Mucosa of stomach (tissue), 1 donor: Measurements from ENCODE around the gene HELZ2.

ENCODE experiments used
- H3K27me3 ChIP-seq: one replicate; pipeline ENCODE4 v1.7.0; 2013; ENCODE audit warnings: mild to moderate bottlenecking, low read length; ENCODE audit not compliant: control insufficient read depth, insufficient read depth
- H3K36me3 ChIP-seq: one replicate; pipeline ENCODE4 v1.7.0; 2013; ENCODE audit warnings: low read length; ENCODE audit not compliant: control insufficient read depth, insufficient read depth
- H3K4me1 ChIP-seq: one replicate; pipeline ENCODE4 v1.7.0; 2013; ENCODE audit warnings: mild to moderate bottlenecking, low read length; ENCODE audit not compliant: control insufficient read depth, insufficient read depth
- H3K4me3 ChIP-seq: one replicate; pipeline ENCODE4 v1.7.0; 2013; ENCODE audit warnings: low read length
- H3K9ac ChIP-seq: one replicate; pipeline ENCODE4 v1.7.0; 2013; ENCODE audit warnings: mild to moderate bottlenecking, low read length, moderate library complexity
- H3K9me3 ChIP-seq: one replicate; pipeline ENCODE4 v1.7.0; 2013; ENCODE audit warnings: mild to moderate bottlenecking, low read length, moderate library complexity; ENCODE audit not compliant: control insufficient read depth
- donor health status: Pancreatic carcinoma.

HELZ2 gene

DNA sequence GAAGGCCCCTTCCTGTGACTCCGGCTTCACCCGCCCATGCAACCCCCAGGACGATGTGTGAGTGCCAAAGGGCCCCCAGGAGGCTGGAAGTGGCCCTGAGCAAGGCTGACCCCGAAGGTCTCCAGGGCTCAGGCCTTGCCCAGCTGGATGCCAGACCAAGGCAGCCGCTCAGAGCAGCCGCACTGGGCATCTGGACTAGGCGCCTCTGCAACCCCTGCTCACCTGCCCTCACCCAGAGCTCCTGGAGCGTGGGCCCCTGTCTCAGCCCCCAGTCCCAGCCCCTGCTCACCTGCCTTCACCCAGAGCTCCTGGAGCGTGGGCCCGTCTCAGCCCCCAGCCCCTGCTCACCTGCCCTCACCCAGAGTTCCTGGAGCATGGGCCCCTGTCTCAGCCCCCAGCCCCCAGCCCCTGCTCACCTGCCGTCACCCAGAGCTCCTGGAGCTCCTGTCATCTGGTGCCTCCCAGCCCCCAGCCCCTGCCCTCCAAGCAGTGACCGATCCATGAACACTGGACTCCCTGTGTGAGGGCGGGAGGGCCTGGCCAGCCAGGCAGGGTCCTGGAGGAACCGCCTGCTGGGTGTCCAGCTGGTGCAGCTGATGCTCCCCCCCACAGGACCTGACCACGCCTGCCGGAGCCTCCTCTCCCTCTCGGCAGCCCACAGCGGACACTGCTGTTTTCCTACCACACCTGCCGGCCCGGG is 27.6 kb downstream of the HELZ2 start:
- no peak overlapping the region for H3K4me3 ChIP-seq
- H3K4me1 ChIP-seq = peaks cover 22% of the 10 kb centered on the region
- no peaks in the 10 kb centered on the region for H3K36me3 ChIP-seq
- H3K9me3 ChIP-seq = no peaks in the 10 kb centered on the region
- no peak overlapping the region for H3K9ac ChIP-seq
- peaks cover 42% of the 10 kb centered on the region for H3K27me3 ChIP-seq

DNA sequence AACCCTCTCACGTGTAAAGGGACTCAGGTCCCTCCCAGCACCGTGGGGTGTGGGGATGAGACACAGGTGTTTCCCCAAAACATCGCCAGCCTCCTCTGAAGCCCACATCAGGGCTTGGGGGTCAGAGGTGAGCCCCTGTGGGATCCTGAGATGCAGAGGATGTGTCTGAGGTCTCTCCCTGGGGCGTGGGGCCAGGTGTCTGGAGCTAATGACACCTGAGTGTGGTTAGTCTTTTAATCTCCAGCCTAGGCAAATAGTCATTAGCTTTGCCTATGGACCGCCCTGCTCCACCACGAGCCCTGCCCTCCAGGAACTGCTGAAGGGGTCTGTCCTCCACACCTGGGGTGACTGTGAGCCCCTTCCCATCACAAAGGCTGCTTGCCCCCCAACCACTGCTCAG is 28.2 kb downstream of the HELZ2 start:
- Histone ChIP-seq H3K36me3 (no peaks in the 10 kb centered on the region), H3K4me3 (no peak overlapping the region), H3K9ac (no peak overlapping the region), H3K9me3 (no peaks in the 10 kb centered on the region), H3K4me1 (peaks cover 22% of the 10 kb centered on the region), H3K27me3 (peaks cover 38% of the 10 kb centered on the region)

DNA sequence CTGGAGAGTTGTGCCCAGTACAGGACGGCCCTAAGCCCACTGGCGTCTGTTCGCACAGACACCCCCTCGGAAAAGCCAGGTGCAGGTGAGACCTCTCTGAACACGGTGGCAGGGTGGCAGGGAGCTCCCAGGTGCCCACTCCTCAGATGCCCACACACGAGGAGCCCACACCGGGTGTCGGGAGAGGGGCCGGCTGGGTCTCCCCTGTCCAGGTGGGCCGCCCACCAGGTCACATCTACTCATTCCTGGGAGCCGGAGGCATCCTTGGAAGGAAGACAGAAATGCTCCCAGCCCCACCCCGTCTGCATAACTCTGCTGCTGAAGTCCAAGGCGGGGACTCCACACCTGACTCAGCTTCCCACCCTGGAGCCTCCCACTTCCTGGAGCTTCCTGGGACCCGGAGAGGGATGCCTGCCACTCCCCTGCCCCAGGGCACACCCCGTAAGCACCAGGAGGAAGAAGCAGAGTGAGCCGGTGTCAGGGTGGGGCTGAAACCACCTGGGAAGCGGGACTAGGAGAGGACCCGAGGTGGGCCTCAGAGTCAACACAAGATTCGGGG is 29.0 kb downstream of the HELZ2 start:
- H3K9ac ChIP-seq = no peak overlapping the region
- no peaks in the 10 kb centered on the region for H3K36me3 ChIP-seq
- H3K27me3 ChIP-seq = peaks cover 37% of the 10 kb centered on the region
- peaks cover 22% of the 10 kb centered on the region for H3K4me1 ChIP-seq
- no peak overlapping the region for H3K4me3 ChIP-seq
- no peaks in the 10 kb centered on the region for H3K9me3 ChIP-seq

DNA sequence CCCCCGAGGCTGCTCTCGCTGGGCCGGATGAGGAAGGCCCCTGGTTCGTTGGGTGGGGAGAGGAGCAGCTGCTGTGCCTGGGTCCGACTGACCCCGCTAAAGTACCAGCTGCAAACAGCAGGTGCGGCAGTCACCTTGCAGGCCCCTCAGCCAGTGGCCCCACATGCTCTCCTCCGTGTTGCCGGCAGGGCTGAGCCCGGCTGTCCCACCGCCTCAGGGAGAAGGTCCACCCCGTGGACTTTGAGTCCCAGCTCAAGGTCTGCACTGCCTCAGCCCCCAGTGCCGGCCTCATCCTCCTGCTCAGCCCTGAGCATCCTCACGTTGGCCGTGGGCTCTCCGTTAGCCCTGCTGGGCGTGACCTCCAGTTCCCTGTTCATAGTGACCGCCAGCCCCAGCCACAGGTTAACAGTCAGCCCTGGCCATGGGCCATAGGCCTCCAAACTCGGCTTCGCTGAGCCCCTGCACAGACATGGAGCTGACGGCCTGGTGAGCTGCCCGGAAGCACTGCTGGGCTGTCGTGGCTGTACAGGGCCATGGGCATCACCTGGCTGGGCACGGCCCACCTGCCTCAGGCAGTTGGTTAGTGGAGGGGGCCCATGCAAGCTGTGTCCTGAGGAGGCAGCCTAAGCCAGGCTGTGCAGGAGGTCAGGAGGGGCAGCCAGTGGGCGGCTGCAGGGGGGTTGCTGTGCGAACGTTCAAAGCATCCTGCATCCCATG is 29.6 kb downstream of the HELZ2 start:
- no peaks in the 10 kb centered on the region for H3K9me3 ChIP-seq
- peaks cover 35% of the 10 kb centered on the region for H3K27me3 ChIP-seq
- no peaks in the 10 kb centered on the region for H3K36me3 ChIP-seq
- peaks cover 23% of the 10 kb centered on the region for H3K4me1 ChIP-seq
- H3K9ac ChIP-seq = no peak overlapping the region
- no peak overlapping the region for H3K4me3 ChIP-seq

DNA sequence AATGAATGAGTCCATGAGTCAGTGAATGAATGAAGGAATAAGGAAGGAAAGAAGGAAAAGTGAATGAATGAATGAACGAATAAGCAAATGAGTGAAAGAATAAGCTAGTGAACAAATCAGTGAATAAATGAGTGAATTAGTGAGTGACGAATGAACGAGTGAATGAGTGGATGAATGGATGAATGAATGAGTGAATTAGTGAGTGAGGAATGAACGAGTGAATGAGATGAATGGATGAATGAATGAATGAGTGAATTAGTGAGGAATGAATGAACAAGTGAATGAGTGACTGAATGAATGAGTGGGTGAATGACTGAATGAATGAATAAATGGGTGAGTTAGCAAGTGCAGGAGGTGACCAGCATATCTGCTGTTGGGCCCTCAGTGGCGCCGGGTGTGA is 30.3 kb downstream of the HELZ2 start:
- Histone ChIP-seq H3K4me3 (no peak overlapping the region), H3K36me3 (no peaks in the 10 kb centered on the region), H3K9ac (no peak overlapping the region), H3K4me1 (peaks cover 30% of the 10 kb centered on the region), H3K27me3 (peaks cover 32% of the 10 kb centered on the region), H3K9me3 (no peaks in the 10 kb centered on the region)

DNA sequence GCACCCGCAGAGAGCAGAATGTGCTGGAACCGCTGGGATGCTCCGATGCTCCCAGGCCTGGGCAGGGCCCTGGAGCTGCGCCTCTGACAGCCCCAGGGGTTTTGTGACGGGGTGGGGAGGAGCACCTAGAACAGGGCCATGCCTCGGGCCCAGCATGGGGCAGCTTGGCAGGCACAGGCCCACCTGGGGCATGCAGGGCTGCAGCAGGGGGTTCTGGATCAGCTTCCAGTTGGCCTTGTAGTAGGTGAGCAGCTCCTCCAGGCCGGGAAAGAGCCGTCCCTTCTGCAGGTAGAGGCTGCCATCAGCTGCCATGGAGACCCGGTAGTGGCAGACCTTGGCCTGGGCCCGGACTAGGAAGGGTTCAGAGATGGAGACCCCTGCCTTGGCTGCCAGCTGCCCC is 30.9 kb downstream of the HELZ2 start:
- peaks cover 33% of the 10 kb centered on the region for H3K4me1 ChIP-seq
- no peak overlapping the region for H3K4me3 ChIP-seq
- H3K9ac ChIP-seq = no peak overlapping the region
- no peaks in the 10 kb centered on the region for H3K36me3 ChIP-seq
- peaks cover 26% of the 10 kb centered on the region for H3K27me3 ChIP-seq
- H3K9me3 ChIP-seq = no peaks in the 10 kb centered on the region

DNA sequence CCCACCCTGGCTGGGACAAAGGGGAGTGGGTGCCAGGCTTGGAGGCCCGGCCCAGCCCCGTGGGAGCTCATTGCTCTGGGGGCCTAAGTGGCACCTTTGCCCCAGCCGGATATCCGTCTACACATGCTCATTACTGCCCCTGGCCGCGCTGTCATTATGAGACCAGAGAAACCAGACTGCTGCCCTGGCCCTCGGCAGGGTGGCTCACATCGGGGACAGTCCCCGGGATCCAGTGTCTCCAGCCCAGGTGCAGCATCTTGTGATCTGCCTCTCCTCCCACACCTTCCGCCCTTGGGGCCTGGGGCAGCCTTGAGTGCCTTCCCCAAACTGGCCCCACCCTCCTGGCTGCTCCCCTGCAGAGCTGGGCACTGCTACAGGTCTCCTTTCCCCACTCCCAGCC is 31.3 kb downstream of the HELZ2 start:
- Histone ChIP-seq H3K4me1 (peaks cover 29% of the 10 kb centered on the region), H3K9ac (no peak overlapping the region), H3K4me3 (no peak overlapping the region), H3K9me3 (no peaks in the 10 kb centered on the region), H3K36me3 (no peaks in the 10 kb centered on the region), H3K27me3 (peaks cover 22% of the 10 kb centered on the region)

DNA sequence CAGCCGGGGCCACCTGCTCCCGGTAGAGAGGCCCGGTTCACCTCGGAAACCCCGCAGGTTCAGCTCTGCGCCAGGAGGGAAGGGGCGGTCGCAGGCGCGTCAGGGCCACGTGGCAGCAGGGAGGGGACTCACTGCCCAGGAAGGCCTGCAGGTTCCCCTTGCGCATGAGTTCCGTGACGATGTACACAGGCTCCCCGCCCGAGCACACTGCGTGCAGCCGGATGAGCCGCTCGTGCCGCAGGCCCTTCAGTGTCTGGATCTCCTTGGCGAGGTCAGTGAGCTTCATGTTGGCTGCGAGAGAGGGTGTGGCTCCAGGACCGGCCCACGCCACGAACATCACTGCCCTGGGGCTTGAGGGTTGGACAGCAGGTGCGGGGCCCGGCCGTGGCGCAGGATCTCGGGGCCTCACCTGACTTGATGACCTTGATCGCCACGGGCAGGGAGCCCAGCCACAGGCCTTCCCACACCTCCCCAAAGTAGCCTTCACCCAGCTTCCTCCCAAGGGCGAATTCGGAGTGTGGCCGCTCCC is 31.9 kb downstream of the HELZ2 start:
- H3K4me3 ChIP-seq = no peak overlapping the region
- no peaks in the 10 kb centered on the region for H3K9me3 ChIP-seq
- peaks cover 33% of the 10 kb centered on the region for H3K4me1 ChIP-seq
- no peaks in the 10 kb centered on the region for H3K36me3 ChIP-seq
- H3K9ac ChIP-seq = no peak overlapping the region
- H3K27me3 ChIP-seq = peaks cover 18% of the 10 kb centered on the region

DNA sequence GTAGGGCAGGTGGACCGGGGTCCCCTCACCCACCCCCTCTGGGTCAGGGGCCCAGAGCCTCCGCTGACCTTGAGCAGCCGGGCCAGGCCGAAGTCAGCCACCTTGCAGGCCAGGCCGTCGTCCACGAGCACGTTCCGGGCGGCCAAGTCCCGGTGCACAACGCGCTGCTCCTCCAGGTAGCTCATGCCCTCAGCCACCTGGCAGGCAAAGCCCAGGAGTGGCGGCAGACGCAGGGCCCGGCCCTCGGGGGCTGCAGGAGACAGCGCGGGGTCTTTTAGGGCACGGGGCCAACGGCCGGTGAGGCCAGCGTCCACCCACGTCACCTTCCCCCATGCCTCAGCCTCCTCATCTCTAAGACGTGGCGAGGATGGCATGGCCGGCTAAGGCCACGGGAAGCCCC is 32.7 kb downstream of the HELZ2 start:
- Histone ChIP-seq H3K36me3 (no peaks in the 10 kb centered on the region), H3K9me3 (no peaks in the 10 kb centered on the region), H3K4me3 (no peak overlapping the region)

DNA sequence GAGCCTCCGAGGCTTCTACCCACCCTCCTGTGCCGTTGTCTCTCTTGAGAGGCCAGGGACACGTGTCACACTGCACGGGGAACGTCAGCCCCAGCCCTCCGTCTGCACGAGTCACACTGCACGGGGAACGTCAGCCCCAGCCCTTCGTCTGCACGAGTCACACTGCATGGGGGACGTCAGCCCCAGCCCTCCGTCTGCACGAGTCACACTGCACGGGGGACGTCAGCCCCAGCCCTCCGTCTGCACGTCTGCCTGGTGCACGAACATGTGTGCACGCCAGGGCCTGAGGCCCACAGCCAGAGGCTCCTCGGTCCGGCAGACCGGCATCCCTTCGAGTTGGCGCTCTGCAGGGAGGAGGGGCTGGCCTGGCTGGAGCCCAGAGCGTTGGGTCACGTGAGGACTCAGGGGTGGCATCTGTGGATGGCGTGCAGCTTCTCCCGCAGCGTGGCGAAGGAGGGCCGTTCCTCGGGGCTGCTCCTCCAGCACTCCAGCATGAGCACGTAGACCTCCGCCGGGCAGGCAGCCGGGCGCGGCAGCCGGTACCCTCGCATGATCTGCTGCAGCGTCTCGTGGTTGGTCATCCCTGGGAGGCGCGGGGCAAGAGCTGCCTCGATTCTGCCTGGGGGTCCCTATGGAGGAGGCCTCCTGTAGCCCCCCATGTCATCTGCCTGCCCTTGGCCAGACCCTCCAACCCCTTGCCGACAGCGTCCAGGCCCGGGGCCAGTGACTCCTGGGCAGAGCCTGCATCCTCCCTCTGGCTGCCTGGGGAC is 33.4 kb downstream of the HELZ2 start:
- Histone ChIP-seq H3K9ac (no peak overlapping the region), H3K36me3 (no peaks in the 10 kb centered on the region), H3K4me3 (no peak overlapping the region), H3K4me1 (peaks cover 28% of the 10 kb centered on the region), H3K27me3 (peaks cover 4% of the 10 kb centered on the region), H3K9me3 (no peaks in the 10 kb centered on the region)

More for the DNA sequence above, 32.7 kb downstream of the HELZ2 start:
- Histone ChIP-seq H3K4me1 (peaks cover 33% of the 10 kb centered on the region), H3K27me3 (peaks cover 11% of the 10 kb centered on the region), H3K9ac (no peak overlapping the region)

DNA sequence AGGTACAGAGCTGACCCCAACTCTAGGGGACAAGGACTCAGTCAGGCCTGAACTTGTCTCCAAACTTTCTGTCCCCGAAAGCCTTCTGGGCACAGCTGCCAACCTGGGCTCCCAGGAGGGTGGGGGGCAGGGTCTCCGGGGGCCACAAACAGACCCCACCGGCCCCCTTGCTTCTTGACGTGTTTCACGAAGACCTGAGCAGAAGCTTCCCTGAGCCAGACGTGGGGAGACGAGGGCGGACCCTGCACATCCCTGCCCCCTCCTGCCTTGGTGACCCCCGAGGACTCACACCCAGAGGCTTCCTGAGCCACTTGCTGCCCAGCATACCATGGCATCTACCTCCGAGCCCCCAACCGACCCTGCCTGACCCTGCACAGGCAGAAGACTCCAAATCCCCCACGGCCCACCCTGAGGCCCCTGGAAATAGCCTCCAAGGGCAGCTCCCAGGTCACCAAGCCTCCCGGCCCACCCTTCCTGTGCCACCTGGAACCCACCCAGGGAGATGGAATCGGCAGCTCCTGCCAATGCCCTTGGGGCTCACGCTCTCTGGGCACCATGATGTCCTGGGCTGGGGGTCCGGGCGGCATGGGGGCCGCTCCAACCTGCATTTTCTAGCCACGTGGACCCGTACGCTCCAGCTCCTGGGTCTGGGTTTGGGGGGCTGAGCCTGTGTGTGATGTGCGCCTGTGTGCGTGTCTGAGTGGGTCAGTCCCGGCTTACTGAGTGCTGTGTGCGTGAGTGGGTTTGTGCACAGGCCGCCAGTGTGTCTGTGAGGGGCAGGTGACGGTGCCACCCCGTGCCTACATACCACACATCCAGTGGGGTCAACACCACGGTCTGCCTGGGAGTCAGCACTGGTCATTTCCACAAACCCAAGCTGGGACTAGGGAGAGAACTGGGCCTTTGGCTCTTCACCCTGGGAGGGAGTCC is 34.3 kb downstream of the HELZ2 start:
- no peaks in the 10 kb centered on the region for H3K9me3 ChIP-seq
- H3K9ac ChIP-seq = no peak overlapping the region
- H3K36me3 ChIP-seq = no peaks in the 10 kb centered on the region
- no peaks in the 10 kb centered on the region for H3K27me3 ChIP-seq
- H3K4me3 ChIP-seq = no peak overlapping the region
- H3K4me1 ChIP-seq = peaks cover 27% of the 10 kb centered on the region
